GM12801 (cell line): ENCODE results near the gene MACROD2.

Experiments
- CTCF ChIP-seq: IDR thresholded peaks from one replicate; pipeline ENCODE4 v1.5.1; 2011; ENCODE audit warnings: control low read depth; ENCODE audit not compliant: insufficient read length; ENCODE audit errors: extremely low read depth

The MACROD2 gene

GRCh38 chr20:15794409-15794808, 1799.1 kb downstream of the MACROD2 start:
- no peak for TF ChIP-seq CTCF

DNA sequence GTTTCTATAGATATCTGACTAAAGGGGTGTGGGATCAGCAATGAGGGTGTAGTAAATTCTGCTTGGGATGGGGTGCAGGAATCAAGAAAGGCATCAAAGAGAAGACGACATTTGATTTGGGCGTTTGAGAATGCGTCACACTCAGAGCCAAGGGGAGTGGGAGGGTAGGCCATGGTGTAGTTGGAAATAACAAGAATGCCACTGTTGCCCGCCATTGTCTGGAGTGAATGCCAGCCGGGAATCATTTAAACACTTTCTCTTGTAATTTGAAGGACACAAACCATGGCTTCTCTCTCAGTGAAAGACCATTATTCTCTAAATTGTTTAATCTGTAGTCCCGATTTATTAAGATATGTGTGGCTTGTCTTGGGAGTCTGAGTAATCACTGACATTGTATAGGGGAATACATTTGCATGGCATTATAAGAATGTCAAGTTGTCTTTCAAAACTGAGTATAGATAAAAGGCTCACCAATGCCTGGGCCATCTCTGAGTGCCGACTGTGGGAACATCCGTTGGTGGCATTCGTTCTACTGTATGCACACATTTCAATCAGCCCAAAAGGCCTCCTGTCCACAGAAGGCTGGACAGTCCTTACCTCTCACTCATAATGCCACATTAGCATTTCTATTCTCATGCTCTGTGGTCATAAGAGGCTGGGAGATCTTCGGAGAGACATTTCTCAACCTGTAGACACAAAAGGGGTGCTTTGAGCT, 1800.1 kb downstream of the MACROD2 start:
- TF ChIP-seq CTCF: no peak

- no peak for TF ChIP-seq CTCF
These were observed 1804.6 kb downstream of the MACROD2 start for GRCh38 chr20:15799871-15800270.

GRCh38 chr20:15802020-15802419, 1806.7 kb downstream of the MACROD2 start:
- no peak for TF ChIP-seq CTCF

DNA sequence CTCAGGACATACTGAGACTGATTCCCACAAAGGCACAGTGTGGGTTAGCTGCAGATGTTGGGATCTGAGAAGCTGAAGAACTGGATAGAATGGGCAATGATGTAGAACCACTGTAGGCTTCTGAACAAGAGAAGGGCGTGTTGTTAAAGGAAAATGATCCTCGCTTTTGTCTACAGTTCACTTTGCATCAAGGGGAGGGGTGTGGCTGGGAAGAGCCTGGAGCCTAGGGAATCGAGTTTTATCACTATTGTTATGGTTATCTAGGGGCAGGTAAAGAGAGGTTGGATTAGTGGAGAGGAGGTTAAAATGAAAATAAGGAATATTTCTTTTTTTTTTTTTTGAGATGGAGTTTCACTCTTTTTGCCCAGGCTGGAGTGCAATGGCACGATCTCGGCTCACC, 1809.8 kb downstream of the MACROD2 start:
- TF ChIP-seq CTCF: no peak

- TF ChIP-seq CTCF: no peak
These were observed 1810.8 kb downstream of the MACROD2 start for GRCh38 chr20:15806105-15806504.

GRCh38 chr20:15807271-15807670, 1812.0 kb downstream of the MACROD2 start:
- TF ChIP-seq CTCF: no peak
